ENCODE measurements around the gene ATP6AP1.

The ATP6AP1 gene

GRCh38 chrX:154466036-154466435 lies 37.6 kb downstream of the ATP6AP1 start:
- DNase-seq (ENCODE audit: low read depth) = no peak
- TF ChIP-seq MYC (IDR thresholded peaks at IDR 0.05; ENCODE audit: low read depth, low read length) (no peak), POLR2A (IDR thresholded peaks at IDR 0.05; ENCODE audit: extremely low read depth, insufficient read length) (no peak)
- TF ChIP-seq, protein P1, sequence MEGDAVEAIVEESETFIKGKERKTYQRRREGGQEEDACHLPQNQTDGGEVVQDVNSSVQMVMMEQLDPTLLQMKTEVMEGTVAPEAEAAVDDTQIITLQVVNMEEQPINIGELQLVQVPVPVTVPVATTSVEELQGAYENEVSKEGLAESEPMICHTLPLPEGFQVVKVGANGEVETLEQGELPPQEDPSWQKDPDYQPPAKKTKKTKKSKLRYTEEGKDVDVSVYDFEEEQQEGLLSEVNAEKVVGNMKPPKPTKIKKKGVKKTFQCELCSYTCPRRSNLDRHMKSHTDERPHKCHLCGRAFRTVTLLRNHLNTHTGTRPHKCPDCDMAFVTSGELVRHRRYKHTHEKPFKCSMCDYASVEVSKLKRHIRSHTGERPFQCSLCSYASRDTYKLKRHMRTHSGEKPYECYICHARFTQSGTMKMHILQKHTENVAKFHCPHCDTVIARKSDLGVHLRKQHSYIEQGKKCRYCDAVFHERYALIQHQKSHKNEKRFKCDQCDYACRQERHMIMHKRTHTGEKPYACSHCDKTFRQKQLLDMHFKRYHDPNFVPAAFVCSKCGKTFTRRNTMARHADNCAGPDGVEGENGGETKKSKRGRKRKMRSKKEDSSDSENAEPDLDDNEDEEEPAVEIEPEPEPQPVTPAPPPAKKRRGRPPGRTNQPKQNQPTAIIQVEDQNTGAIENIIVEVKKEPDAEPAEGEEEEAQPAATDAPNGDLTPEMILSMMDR (IDR thresholded peaks at IDR 0.05; ENCODE audit: low read depth, low read length) = no peak
- TF ChIP-seq, protein P2, sequence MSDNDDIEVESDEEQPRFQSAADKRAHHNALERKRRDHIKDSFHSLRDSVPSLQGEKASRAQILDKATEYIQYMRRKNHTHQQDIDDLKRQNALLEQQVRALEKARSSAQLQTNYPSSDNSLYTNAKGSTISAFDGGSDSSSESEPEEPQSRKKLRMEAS (IDR thresholded peaks at IDR 0.05; ENCODE audit: low read depth, low read length) = no peak

GRCh38 chrX:154466907-154467306 lies 38.4 kb downstream of the ATP6AP1 start:
- no peak for DNase-seq (ENCODE audit: low read depth)
- TF ChIP-seq MYC (IDR thresholded peaks at IDR 0.05; ENCODE audit: low read depth, low read length) = no peak
- TF ChIP-seq, protein P1 (IDR thresholded peaks at IDR 0.05; ENCODE audit: low read depth, low read length) = no peak
- TF ChIP-seq, protein P2 (IDR thresholded peaks at IDR 0.05; ENCODE audit: low read depth, low read length) = no peak
- TF ChIP-seq POLR2A (IDR thresholded peaks at IDR 0.05; ENCODE audit: extremely low read depth, insufficient read length) = no peak
- H3K4me3 ChIP-seq (ENCODE audit: low read depth, low read length) = no peak overlapping the region

More at GRCh38 chrX:154466036-154466435, 37.6 kb downstream of the ATP6AP1 start:
- no peak overlapping the region for H3K4me3 ChIP-seq (ENCODE audit: low read depth, low read length)

- no peak overlapping the region for H3K4me3 ChIP-seq (ENCODE audit: low read depth, low read length)
- TF ChIP-seq, protein P2 (IDR thresholded peaks at IDR 0.05; ENCODE audit: low read depth, low read length) = no peak
- DNase-seq (ENCODE audit: low read depth) = no peak
Measured at GRCh38 chrX:154467556-154467955, 39.1 kb downstream of the ATP6AP1 start.

DNA sequence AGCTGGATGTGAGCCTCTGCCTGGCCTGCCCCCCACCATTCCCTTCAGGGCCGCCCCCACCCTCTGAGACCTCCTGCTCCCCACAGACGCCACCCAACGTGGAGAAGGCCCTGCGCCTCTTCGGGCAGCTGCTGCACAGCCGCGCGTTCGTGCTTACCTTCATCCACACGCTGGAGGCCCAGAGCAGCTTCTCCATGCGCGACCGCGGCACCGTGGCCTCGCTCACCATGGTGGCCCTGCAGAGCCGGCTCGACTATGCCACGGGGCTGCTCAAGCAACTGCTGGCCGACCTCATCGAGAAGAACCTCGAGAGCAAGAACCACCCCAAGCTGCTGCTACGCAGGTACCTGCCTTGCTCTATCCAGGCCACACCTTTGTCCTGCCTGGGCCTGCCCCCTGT lies 39.7 kb downstream of the ATP6AP1 start:
- no peak overlapping the region for H3K4me3 ChIP-seq (ENCODE audit: low read depth, low read length)
- no peak for DNase-seq (ENCODE audit: low read depth)
- TF ChIP-seq POLR2A (IDR thresholded peaks at IDR 0.05; ENCODE audit: extremely low read depth, insufficient read length) = no peak
- TF ChIP-seq, protein P1 (IDR thresholded peaks at IDR 0.05; ENCODE audit: low read depth, low read length) = no peak
- TF ChIP-seq MYC (IDR thresholded peaks at IDR 0.05; ENCODE audit: low read depth, low read length) = no peak
- TF ChIP-seq, protein P2 (IDR thresholded peaks at IDR 0.05; ENCODE audit: low read depth, low read length) = no peak

- H3K4me3 ChIP-seq (ENCODE audit: low read depth, low read length) = no peak overlapping the region
- no peak for DNase-seq (ENCODE audit: low read depth)
- TF ChIP-seq POLR2A (IDR thresholded peaks at IDR 0.05; ENCODE audit: extremely low read depth, insufficient read length) (no peak), MYC (IDR thresholded peaks at IDR 0.05; ENCODE audit: low read depth, low read length) (no peak)
- TF ChIP-seq, protein P2 (IDR thresholded peaks at IDR 0.05; ENCODE audit: low read depth, low read length) = no peak
- TF ChIP-seq, protein P1 (IDR thresholded peaks at IDR 0.05; ENCODE audit: low read depth, low read length) = no peak
Measured at GRCh38 chrX:154469114-154469513, 40.6 kb downstream of the ATP6AP1 start.

- no peak for TF ChIP-seq POLR2A (IDR thresholded peaks at IDR 0.05; ENCODE audit: extremely low read depth, insufficient read length)
- TF ChIP-seq MYC (IDR thresholded peaks at IDR 0.05; ENCODE audit: low read depth, low read length) = no peak
- TF ChIP-seq, protein P1 (IDR thresholded peaks at IDR 0.05; ENCODE audit: low read depth, low read length) = no peak
- TF ChIP-seq, protein P2 (IDR thresholded peaks at IDR 0.05; ENCODE audit: low read depth, low read length) = no peak
- H3K4me3 ChIP-seq (ENCODE audit: low read depth, low read length) = no peak overlapping the region
- DNase-seq (ENCODE audit: low read depth) = no peak
Measured at GRCh38 chrX:154469880-154470279, 41.4 kb downstream of the ATP6AP1 start.
